Activated gamma-delta T cell treated with anti-CD3 and anti-CD28 coated beads, Interleukin-2, amount 50 U/mL, for 16 hours (primary cell): ENCODE results near the gene SIL1.

Experiments
- DNase-seq: peaks from one replicate; pipeline ENCODE4 v3.0.0-alpha.2; 2020; ENCODE audit warnings: low read depth

SIL1 gene

GRCh38 chr5:138980441-138980840 lies 217.7 kb downstream of the SIL1 start:
- no peak for DNase-seq

- peak; percentile 9 for DNase-seq
Measured at GRCh38 chr5:138979684-138980280, 218.4 kb downstream of the SIL1 start.

- no peak for DNase-seq
Measured at GRCh38 chr5:138978581-138978980, 219.6 kb downstream of the SIL1 start.

GRCh38 chr5:138978080-138978479 lies 220.1 kb downstream of the SIL1 start:
- no peak for DNase-seq

GRCh38 chr5:138975098-138975847 lies 222.9 kb downstream of the SIL1 start:
- DNase-seq, result no peak

- DNase-seq, result no peak
Measured at GRCh38 chr5:138974227-138975063, 223.7 kb downstream of the SIL1 start.

GRCh38 chr5:138972836-138973235 lies 225.3 kb downstream of the SIL1 start:
- DNase-seq, result no peak

- DNase-seq, result no peak
Measured at GRCh38 chr5:138972230-138972629, 225.9 kb downstream of the SIL1 start.

- DNase-seq, result no peak
Measured at GRCh38 chr5:138969323-138970002, 228.7 kb downstream of the SIL1 start.

- no peak for DNase-seq
Measured at GRCh38 chr5:138968601-138969000, 229.6 kb downstream of the SIL1 start.

GRCh38 chr5:138967791-138968448 lies 230.2 kb downstream of the SIL1 start:
- no peak for DNase-seq

GRCh38 chr5:138966236-138966985 lies 231.8 kb downstream of the SIL1 start:
- no peak for DNase-seq

GRCh38 chr5:138965626-138966025 lies 232.5 kb downstream of the SIL1 start:
- DNase-seq, result no peak

GRCh38 chr5:138964647-138965201 lies 233.4 kb downstream of the SIL1 start:
- DNase-seq, result no peak

- no peak for DNase-seq
Measured at GRCh38 chr5:138963763-138964371, 234.3 kb downstream of the SIL1 start.

GRCh38 chr5:138962614-138963370 lies 235.4 kb downstream of the SIL1 start:
- no peak for DNase-seq

GRCh38 chr5:138961729-138962128 lies 236.4 kb downstream of the SIL1 start:
- no peak for DNase-seq

GRCh38 chr5:138961221-138961620 lies 236.9 kb downstream of the SIL1 start:
- DNase-seq, result no peak

- no peak for DNase-seq
Measured at GRCh38 chr5:138960145-138960692, 237.9 kb downstream of the SIL1 start.
